Spleen (tissue), 11 donors: ENCODE measurements around the gene RS1. TPM values are rescaled to one million over a fixed set of nuclear protein-coding genes. Genes with fewer than 3 reads are reported as not detected.
A peak's percentile ranks its signal among the peaks of the same experiment; 100 is the strongest.

Experiments
- DNase-seq: peaks from one replicate; pipeline ENCODE4 v3.0.0-alpha.2; 2020
- H3K27ac ChIP-seq, 8 donors: fragments of 200-600 bp; sonication (generic) in 7 of 8; 1 replicate in 4 of 8; 2 replicates in 4 of 8; pipeline versions ENCODE4 v1.5.0 to v1.8.0; 2016 to 2021; ENCODE audit warnings: inconsistent platforms in 4 of 8, mild to moderate bottlenecking in 4 of 8, moderate library complexity in 1 of 8
- H3K27me3 ChIP-seq, 7 donors: fragments of 200-600 bp; sonication (generic) in 6 of 7; replicated peaks in 1 of 7; 1 replicate in 4 of 7; 2 replicates in 3 of 7; pipeline versions ENCODE4 v1.5.0 to v1.8.0; 2016 to 2021; ENCODE audit warnings: inconsistent platforms in 3 of 7, mild to moderate bottlenecking in 1 of 7
- H3K36me3 ChIP-seq, 6 donors: fragments of 200-600 bp; sonication (generic) in 5 of 6; 1 replicate in 4 of 6; 2 replicates in 2 of 6; pipeline versions ENCODE4 v1.5.0 to v1.8.0; 2016 to 2021; ENCODE audit warnings: inconsistent platforms in 2 of 6
- H3K4me1 ChIP-seq, 6 donors: fragments of 200-600 bp; sonication (generic) in 5 of 6; 1 replicate in 3 of 6; 2 replicates in 3 of 6; pipeline versions ENCODE4 v1.5.0 to v1.8.0; 2016 to 2021; ENCODE audit warnings: inconsistent platforms in 3 of 6
- H3K4me3 ChIP-seq, 8 donors: fragments of 200-600 bp; sonication (generic) in 7 of 8; 1 replicate in 4 of 8; 2 replicates in 4 of 8; pipeline versions ENCODE4 v1.5.0 to v1.8.0; 2016 to 2021; ENCODE audit warnings: inconsistent platforms in 4 of 8, mild to moderate bottlenecking in 4 of 8, moderate library complexity in 2 of 8
- H3K9me3 ChIP-seq, 8 donors: fragments of 200-600 bp; sonication (generic) in 7 of 8; 1 replicate in 4 of 8; 2 replicates in 4 of 8; pipeline versions ENCODE4 v1.5.0 to v1.8.0; 2016 to 2021; ENCODE audit warnings: inconsistent platforms in 4 of 8
- CTCF ChIP-seq, 11 experiments: fragments of 200-600 bp in 7 of 11; fragments of 450-650 bp in 4 of 11; sonication (generic) in 4 of 11; IDR thresholded peaks in 8 of 11; conservative IDR thresholded peaks in 3 of 11; 1 replicate in 7 of 11; 2 replicates in 4 of 11; pipeline versions ENCODE4 v1.4.0 to v1.8.0; 2016 to 2021; ENCODE audit warnings: antibody characterized with exemption in 11 of 11, inconsistent platforms in 4 of 11, mild to moderate bottlenecking in 1 of 11
- POLR2A ChIP-seq, 3 donors: fragments of 450-650 bp; IDR thresholded peaks; one replicate each; pipeline ENCODE4 v1.5.1; 2017; ENCODE audit warnings: antibody characterized with exemption in 3 of 3, mild to moderate bottlenecking in 1 of 3
- POLR2AphosphoS5 ChIP-seq, 3 donors: sonication (generic); formaldehyde crosslinking; IDR thresholded peaks; one replicate each; pipeline ENCODE4 v1.5.1; 2017; ENCODE audit warnings: antibody characterized with exemption in 3 of 3
- WGBS, 5 donors: extraction: QIAGEN DNeasy Blood & Tissue Kit in 3 of 5; methylation state at CpG; one replicate each; pipeline versions ENCODE4 v1.1.5 to v1.1.7; 2013 to 2018; 5-methylcytosine and 5-hydroxymethylcytosine counted together
- intact Hi-C: fragments of 100-400 bp; cut with DNase I; formaldehyde crosslinking; loops from one replicate; pipeline ENCODE4 v1.15.0; 2023; ENCODE audit warnings: low total_unique reads
- polyA plus RNA-seq, 3 donors: library from polyadenylated mRNA; stranded (reverse); fragments of 200-250 nt; gene quantifications; one replicate each; pipeline ENCODE4 v1.2.1, GENCODE V29; 2013
- total RNA-seq, 7 donors: library from RNA; depleted of rRNA in 3 of 7; stranded (reverse); fragments of >200 nt in 3 of 7; fragmentation: NEBNext Ultra II Directional in 4 of 7; extraction: Animal tissue kit (Norgen Biotek cat#: 25700) in 4 of 7; gene quantifications; one replicate each; pipeline versions ENCODE4 v1.1.0 to v1.2.1, GENCODE V29; 2016 to 2021
- donor health status: healthy with polysubstance abuse.
- donor health status: DM: no; HTN: no; CAD: no; lungs with moderate emphysema.
- donor health status: DM: no; HTN: no; CAD: no.
- donor health status: Bipolar disorder and iron deficiency.
- donor health status: healthy.
- donor health status: DM: no; HTN: no; CAD: no.
- donor health status: DM: yes; HTN: yes; CAD: no.

The RS1 gene
- total and polyA plus RNA-seq, 10 donors, result 0.04 TPM; not detected in 9

GRCh38 chrX:18687856-18688495 lies 16.1 kb upstream of the RS1 start:
- no peaks in the 10 kb centered on the region for H3K4me1 ChIP-seq
- TF ChIP-seq POLR2AphosphoS5 (IDR thresholded peaks at IDR 0.05) (no peak), CTCF (IDR thresholded peaks at IDR 0.05 in 8 of 11, conservative IDR thresholded peaks at IDR 0.05 in 3 of 11) (no peak), POLR2A (IDR thresholded peaks at IDR 0.05) (no peak)
- no peak overlapping the region for H3K4me3 ChIP-seq
- DNase-seq, result no peak
- intact Hi-C loops, result no loop called here
- no peaks in the 10 kb centered on the region for H3K36me3 ChIP-seq
- no peaks in the 10 kb centered on the region for H3K27me3 ChIP-seq
- 52 to 79% (median 64%) methylated on average over 7 of the region's 7 CpGs for WGBS, 5 donors
- H3K27ac ChIP-seq, result peak overlapping the region in 1 of 8 donors; percentile 45
- H3K9me3 ChIP-seq, result no peaks in the 10 kb centered on the region

- 61 to 75% (median 65%) methylated on average over 6 to 9 of the region's 9 CpGs for WGBS, 5 donors
Observed at GRCh38 chrX:18682979-18683387, 11.1 kb upstream of the RS1 start.

GRCh38 chrX:18681996-18682395 lies 10.1 kb upstream of the RS1 start:
- H3K27me3 ChIP-seq, result no peaks in the 10 kb centered on the region
- H3K4me3 ChIP-seq, result no peak overlapping the region
- H3K36me3 ChIP-seq, result no peaks in the 10 kb centered on the region
- intact Hi-C loops, result no loop called here
- TF ChIP-seq POLR2A (IDR thresholded peaks at IDR 0.05), result no peak
- TF ChIP-seq CTCF (IDR thresholded peaks at IDR 0.05 in 8 of 11, conservative IDR thresholded peaks at IDR 0.05 in 3 of 11), result no peak
- TF ChIP-seq POLR2AphosphoS5 (IDR thresholded peaks at IDR 0.05), result no peak
- no peak for DNase-seq
- no peaks in the 10 kb centered on the region for H3K9me3 ChIP-seq
- 81 to 93% (median 85%) methylated on average over 6 of the region's 6 CpGs for WGBS, 5 donors
- no peaks in the 10 kb centered on the region for H3K4me1 ChIP-seq
- H3K27ac ChIP-seq, result no peak overlapping the region

More at GRCh38 chrX:18682979-18683387, 11.1 kb upstream of the RS1 start:
- no peak overlapping the region for H3K27ac ChIP-seq
- no peak for TF ChIP-seq POLR2AphosphoS5 (IDR thresholded peaks at IDR 0.05)
- no peak for TF ChIP-seq CTCF (IDR thresholded peaks at IDR 0.05 in 8 of 11, conservative IDR thresholded peaks at IDR 0.05 in 3 of 11)
- no peak for TF ChIP-seq POLR2A (IDR thresholded peaks at IDR 0.05)
- no peaks in the 10 kb centered on the region for H3K9me3 ChIP-seq
- no peaks in the 10 kb centered on the region for H3K4me1 ChIP-seq
- H3K4me3 ChIP-seq, result no peak overlapping the region
- no peaks in the 10 kb centered on the region for H3K27me3 ChIP-seq
- intact Hi-C loops, result no loop called here
- no peaks in the 10 kb centered on the region for H3K36me3 ChIP-seq
- no peak for DNase-seq

- no peak overlapping the region for H3K4me3 ChIP-seq
- peaks cover 0 to 7% (median 2%) of the 10 kb centered on the region in 6 donors for H3K4me1 ChIP-seq
- DNase-seq, result no peak
- H3K36me3 ChIP-seq, result no peaks in the 10 kb centered on the region
- WGBS, 5 donors, result 37 to 75% (median 51%) methylated on average over 7 to 17 of the region's 17 CpGs
- TF ChIP-seq CTCF (IDR thresholded peaks at IDR 0.05 in 8 of 11, conservative IDR thresholded peaks at IDR 0.05 in 3 of 11), result no peak
- TF ChIP-seq POLR2AphosphoS5 (IDR thresholded peaks at IDR 0.05), result no peak
- TF ChIP-seq POLR2A (IDR thresholded peaks at IDR 0.05), result no peak
- no peaks in the 10 kb centered on the region for H3K9me3 ChIP-seq
- intact Hi-C loops, result no loop called here
- no peaks in the 10 kb centered on the region for H3K27me3 ChIP-seq
- H3K27ac ChIP-seq, result no peak overlapping the region
Observed at GRCh38 chrX:18677161-18677869, 5.4 kb upstream of the RS1 start.
